T-helper 1 cell treated with Interleukin-12 subunit alpha and Interleukin-12 subunit beta and Interleukin-4 antibody, amounts not matched to agents 30 ng/mL and 1 ng/mL, for 36 hours (primary cell): ENCODE results near the gene SPTLC2. TPM values are rescaled to one million over a fixed set of nuclear protein-coding genes. Genes with fewer than 3 reads are reported as not detected.
"Not testable (repeated sequence)": the region's sequence is repeated elsewhere in the genome, so short reads cannot be mapped to it uniquely, and the experiment has no call there.

Experiments used
- intact Hi-C: fragments of 100-400 bp; cut with micrococcal nuclease; formaldehyde crosslinking; loops from one replicate; pipeline ENCODE4 v1.15.1; 2024
- total RNA-seq: library from RNA; stranded (reverse); gene quantifications from 2 replicates; pipeline ENCODE4 v1.2.3, GENCODE V29; 2022

Gene SPTLC2
- total RNA-seq, 1 donor from 2014 or later = 51.2 TPM

DNA sequence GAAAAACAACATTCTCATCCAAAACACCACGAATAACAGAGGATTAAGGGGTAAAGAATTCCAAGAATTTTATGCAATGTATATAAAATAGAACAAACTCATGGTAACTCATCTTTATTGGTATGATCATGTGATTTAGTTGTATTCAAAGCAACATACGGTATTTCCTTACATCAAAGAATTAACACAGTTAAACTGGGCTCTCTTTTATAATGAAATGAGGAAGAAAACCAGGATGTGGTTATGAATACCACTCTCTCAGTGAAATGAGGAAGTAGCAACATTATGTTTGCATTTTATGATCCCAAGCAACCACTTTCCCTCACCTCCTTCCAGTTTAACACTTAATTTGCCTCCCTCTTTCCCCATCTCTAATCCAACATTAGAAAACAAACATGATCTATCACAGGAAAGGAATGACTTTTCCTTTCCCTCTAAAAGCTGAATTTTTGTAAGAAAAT, 22.9 kb downstream of the SPTLC2 start:
- intact Hi-C loops = loop anchor here (1.0 to 5.0 kb wide), 5 partner anchors 12 to 114 kb away; partner anchors contain the start of genes ALKBH1, SLIRP and SPTLC2

DNA sequence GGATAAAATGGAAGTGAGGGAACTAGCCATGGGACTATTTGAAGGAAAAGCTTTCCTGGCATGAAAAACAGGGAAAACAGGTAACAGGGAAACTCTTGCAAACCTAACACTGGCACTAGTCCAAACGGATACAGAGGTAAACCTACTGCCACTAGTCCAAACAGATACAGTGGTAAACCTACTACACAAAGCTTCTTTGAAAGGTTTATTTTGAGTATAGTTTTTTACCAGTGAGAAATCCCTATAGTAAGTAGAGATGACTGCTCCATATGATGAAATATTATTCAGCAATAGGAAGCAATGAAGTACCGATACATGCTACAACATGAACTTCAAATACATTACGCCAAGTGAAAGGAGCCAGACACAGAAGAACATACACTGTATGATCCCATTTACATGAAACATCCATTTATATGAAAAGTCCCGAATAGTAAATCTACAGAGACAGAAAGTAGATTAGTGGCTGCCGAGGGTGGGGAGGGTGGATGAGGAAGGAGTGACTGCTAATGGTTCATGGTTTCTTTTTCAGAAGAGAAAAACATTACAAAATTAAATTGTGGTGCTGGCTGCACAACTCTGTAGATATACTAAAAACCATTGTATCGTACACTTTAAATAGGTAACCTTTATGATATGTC, 25.5 kb downstream of the SPTLC2 start:
- intact Hi-C loops = loop anchor here (5.0 kb wide), 2 partner anchors 39 to 116 kb away; partner anchors contain the start of genes ALKBH1 and SLIRP

DNA sequence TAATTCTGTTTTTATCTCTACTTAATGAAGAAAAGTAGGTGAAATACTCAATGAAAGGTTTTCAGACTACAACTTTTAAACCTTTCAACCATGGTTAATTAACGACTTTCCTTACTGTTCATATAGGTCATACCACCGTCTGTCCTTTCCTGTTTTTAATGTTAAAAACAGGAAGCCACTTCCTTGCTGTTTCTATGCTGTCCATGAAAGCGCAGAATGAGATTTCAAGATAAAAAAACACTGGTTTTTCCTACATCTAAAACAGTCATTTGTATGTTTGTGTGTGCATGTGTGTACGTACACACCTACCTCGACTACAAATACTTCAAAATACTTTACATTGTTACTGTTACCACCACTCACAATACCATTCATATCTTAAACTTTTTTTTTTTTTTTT, 27.3 kb downstream of the SPTLC2 start:
- intact Hi-C loops = no loop called here

DNA sequence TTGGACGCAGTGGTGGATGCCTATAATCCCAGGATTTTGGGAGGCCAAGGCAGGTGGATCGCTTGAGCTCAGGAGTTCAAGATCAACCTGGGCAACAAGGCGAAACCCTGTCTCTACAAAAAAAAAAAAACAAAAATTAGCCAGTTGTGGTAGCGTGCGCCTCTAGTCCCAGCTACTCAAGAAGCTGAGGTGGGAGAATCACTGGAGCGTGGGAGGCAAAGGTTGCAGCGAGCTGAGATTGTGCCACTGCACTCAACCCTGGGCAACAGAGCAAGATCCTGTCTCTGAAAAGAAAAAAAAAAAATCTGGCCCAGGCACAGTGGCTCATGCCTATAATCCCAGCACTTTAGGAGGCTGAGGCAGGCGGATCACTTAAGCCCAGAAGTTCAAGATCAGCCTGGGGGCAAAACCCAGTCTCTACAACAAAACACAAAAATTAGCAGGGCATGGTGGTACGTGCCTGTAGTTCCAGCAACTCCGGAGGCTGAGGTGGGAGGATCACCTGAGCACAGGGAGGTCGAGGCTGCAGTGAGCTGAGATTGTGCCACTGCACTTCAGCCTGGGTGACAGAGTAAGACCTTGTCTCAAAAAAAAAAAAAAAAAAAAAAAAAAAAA, 27.9 kb downstream of the SPTLC2 start:
- intact Hi-C loops = not testable (repeated sequence)

DNA sequence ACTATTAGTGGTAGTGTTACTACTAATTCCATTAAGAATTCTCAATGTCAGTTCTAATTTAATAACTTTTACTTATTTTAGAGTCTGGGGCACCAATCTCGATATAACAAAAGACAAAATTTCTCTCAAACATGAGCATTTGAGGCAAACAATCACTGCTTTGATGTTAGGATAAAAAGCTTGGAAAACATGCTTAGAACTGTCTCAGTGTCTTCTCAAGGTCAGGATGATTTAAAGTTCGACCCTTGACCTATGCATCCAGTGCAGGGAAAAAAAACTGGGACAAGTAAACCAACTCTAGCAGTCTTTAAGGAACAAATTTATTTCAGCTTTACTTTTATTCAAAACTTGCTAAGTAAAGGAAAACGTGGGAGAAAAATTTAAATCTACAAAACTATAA, 31.1 kb downstream of the SPTLC2 start:
- intact Hi-C loops = no loop called here

DNA sequence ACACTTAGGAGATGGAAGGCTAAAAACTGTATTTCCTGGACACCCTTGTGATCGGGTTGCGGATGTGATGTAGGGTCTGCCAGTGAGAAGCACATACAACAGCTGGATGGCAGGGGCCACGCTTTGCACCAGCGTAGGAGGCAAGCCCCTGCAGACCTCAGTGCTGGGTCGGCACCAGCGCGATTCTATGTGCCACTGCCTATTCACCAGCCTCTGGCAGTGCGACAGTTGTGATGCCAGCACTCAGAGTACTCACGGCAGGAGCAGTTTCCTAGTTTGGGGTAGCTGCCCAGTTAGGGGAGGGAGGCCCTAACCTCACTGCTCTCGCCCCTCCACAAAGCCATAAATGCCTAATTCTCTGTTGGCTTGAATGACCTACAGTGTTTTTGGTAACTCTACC, 31.6 kb downstream of the SPTLC2 start:
- intact Hi-C loops = loop anchor here (5.0 kb wide), 1 partner anchor 32 kb away; the partner anchor contains the start of gene SPTLC2

DNA sequence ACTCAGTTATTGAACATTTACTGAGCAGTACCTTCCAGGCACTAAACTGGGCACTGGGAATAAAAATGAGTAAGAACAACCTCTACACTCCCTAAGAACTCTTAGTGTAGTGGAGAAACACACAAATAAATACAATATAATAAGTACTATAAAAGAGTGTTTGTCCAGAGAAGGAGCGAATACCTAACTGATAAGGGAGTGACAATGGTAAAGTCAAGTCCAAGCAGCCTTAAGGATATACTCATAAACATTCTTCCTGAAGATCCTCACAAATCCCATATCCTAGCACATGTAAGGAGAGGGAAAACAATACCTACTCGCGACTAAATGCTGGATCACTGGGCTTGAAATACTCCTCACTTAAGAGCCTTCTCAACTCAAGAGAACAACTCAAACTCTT, 32.8 kb downstream of the SPTLC2 start:
- intact Hi-C loops = loop anchor here (5.0 kb wide), 1 partner anchor 34 kb away; the partner anchor contains the start of gene SPTLC2

DNA sequence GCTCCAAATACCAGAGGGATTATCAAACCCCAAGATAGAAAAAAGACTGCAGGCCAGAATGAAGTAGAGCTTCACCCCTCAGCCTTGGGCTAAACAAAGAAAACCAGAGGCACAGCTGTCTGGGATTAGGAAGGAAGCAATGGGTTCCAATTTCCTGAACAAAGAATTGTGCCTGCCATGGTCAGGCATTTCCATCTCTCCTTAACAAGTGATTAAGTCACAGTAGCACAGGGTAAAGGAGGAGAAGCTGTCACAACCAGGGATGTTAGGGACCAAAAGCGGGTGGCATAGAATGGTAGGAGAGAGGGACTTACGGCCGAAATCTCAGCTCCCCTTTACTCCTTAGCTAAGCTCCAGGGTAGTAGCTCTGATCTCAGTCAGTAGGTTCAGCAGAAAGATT, 33.9 kb downstream of the SPTLC2 start:
- intact Hi-C loops = loop anchor here (5.0 kb wide), 1 partner anchor 35 kb away; the partner anchor contains the start of gene SPTLC2

DNA sequence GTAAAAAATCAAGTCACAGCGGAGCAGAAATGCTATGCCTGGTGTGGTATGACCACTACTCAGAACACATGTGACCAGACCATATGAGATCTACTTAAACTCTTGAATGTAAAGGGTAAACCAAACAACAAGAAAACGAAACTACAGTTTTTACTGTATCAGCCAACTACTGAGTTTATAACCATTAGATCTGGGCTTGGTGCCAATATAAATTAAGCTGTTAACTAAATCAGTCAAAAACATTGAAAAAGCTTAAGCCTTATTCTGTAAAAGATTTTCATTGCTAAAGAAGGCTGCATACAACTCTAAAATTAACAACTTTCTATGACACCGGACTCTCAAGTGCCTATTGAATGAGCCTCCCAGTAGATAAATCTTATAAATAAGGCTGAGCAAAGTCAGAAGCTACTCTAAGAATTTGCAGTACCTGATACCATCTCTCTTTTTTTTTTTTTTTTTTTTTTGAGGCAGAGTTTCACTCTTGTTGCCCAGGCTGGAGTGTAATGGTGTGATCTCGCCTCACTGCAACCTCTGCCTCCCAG, 35.4 kb downstream of the SPTLC2 start:
- intact Hi-C loops = loop anchor here (1.0 to 5.0 kb wide), 3 partner anchors 12 to 36 kb away; partner anchors contain the start of gene SPTLC2

DNA sequence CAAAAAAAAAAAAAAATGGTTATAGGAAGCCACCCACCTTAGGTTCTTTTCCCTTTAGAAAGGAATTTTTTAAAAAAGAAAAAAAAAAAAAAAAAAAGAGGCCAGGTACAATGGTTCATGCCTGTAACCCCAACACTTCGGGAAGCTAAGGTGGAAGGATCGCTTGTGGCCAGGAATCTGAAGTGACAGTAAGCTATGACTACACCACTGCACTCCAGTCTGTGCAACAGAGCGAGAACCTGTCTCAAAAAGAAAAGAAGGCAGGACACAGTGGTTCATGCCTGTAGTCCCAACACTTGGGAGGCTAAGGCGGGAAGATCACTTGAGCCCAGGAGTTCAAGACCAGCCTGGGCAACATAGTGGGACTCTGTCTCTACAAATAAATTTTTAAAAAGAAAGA, 36.0 kb downstream of the SPTLC2 start:
- intact Hi-C loops = loop anchor here (2.0 to 5.0 kb wide), 2 partner anchors 18 to 37 kb away; partner anchors contain the start of gene SPTLC2

DNA sequence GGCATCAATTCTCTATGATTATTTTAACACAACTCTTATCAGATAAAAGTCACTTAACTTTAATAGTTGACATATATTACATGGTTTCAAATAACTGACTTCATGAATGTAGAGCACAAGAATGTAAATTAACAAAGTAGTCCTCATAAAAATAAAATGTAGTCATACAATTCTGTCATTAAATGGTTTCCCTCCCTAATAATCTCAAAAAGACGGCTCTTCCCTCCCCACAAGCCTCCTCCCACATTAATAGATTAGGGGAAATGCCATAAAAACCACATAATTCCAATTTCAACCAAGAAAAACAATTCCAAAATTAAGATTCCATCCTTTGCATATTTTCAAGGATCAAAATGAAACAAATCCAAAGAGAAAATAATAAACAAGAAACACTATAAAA, 36.7 kb downstream of the SPTLC2 start:
- intact Hi-C loops = loop anchor here (2.0 to 5.0 kb wide), 2 partner anchors 19 to 38 kb away; partner anchors contain the start of gene SPTLC2

DNA sequence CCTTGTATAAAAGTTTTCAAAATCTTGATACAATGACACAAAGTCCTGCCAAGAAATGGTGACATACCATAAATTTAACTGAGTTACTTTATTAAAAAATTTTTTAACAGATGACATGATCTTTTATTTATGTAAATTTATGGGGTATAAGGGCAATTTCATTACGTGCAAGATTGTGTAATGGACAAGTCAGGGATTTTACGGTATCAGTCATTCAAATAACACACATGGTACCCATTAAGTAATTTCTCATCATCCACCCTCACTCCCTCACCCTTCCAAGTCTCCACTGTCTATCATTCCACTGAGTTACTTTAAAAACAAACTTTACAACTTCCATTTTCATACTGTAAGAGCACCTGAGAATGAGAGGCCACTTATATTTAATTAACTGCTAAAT, 37.4 kb downstream of the SPTLC2 start:
- intact Hi-C loops = no loop called here

DNA sequence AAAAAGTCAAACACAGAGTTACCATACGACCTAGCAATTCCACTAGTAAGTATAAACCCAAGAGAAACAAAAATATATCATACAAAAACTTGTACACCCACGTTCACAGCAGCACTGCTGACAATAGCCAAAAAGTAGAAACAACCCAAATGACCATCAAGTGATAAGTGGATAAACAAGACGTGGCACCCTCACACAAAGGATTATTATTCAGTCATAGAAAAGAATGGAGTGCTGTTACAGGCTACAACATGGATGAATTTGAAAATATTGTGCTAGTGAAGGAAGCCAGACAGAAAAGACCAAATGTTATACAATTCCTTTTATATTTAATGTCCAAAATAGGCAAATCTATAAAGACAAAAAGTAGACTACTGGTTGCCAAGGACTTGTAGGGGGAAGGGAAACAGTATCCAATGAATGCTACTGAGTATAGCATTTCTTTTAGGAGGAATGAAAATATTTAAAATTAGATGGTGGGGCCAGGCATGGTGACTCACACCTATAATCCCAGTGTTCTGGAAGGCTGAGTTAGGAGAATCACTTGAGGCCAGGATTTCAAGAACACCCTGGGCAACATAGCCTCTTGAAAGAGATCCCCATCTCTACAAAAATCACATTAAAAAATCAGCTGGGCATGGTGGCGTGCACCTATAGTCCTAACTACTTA, 41.9 kb downstream of the SPTLC2 start:
- intact Hi-C loops = no loop called here

DNA sequence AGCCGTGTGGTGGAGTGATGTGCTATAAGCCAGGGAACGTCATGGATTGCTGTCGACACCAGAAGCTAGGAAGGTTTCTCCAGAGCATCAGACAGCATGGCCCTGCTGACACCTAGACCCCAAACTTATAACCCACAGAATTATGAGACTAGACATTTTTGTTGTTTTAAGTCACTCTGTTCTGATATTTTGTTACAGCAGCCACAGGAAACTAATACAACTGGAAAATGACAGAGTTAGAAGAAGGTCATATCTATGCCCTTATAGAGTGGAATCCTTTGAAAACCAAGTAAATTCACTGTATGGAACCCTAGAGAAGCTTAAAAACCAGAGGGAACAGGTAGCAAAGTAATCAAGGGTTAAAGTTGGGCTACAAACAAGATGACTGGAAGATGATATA, 42.5 kb downstream of the SPTLC2 start:
- intact Hi-C loops = no loop called here

DNA sequence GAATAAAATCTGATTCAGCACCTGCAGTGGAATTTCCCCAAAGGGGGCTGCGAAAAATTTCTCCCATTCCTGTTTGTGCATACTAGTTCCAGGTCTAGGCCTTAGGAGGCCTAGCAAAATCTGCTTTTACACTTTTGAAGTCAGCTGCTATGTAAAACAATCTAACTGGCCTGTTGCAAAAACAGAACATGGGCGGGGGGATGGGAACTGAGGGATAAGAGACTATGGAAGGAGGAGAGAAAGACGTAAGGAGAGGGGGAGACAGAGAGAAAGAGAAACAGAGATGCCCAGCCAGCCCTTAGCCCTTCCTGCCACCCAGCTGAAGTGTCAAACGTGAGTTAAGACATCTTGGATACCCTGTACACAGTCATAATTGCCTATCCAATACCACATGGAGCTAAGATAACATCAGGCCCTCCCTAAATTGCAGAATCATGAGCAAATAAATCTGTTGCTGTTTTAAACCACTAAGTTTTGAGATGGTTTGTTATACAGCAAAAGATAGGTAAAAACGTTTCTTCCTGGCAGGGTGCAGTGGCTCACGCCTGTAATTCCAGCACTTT, 45.6 kb downstream of the SPTLC2 start:
- intact Hi-C loops = no loop called here

DNA sequence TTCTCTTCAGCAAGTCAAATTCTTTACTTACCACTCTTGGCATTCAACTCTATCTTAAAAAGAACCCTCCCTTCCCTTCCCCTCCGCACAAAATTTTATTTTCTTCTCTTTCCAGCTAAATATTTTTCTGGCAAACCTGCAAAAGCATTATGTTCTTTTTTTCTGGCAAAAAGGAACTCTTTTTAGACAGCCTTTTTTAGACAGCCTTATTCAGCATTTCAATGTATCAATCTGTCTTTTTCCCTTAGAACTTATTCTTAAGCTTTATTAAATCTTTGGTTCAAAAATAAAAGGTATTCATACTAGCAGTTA, 50.5 kb downstream of the SPTLC2 start:
- intact Hi-C loops = no loop called here

DNA sequence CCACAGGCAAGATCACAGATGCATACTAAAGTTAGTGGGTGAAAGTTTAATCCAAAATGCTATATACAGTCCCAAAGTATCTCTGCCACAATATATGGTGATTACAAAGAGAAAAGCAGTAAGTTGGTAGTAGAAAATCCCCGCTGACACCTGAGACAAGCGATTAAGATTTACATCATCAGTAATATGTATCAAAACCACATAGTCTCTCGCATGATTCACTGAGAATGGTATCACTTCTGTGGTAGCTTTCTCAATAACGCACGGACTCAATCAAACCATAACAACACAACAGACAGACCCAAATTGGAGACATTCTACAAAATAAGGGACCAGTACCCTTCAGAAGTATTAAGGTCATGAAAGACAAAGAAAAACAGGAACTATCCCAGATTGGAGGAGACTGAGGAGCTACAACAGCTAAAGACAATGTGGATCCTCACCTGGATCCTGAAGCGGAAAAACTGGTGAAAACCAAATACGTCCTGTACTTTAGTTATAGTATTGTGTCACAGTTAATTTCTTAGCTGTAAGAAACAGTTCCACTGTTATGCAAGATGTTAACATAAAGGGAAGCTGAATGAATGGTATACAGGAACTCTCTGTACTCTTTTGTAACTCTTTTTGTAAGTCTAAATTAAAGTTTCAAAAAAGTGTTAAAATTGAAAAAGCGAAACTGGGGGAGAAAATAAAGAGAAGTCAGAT, 51.0 kb downstream of the SPTLC2 start:
- intact Hi-C loops = no loop called here

DNA sequence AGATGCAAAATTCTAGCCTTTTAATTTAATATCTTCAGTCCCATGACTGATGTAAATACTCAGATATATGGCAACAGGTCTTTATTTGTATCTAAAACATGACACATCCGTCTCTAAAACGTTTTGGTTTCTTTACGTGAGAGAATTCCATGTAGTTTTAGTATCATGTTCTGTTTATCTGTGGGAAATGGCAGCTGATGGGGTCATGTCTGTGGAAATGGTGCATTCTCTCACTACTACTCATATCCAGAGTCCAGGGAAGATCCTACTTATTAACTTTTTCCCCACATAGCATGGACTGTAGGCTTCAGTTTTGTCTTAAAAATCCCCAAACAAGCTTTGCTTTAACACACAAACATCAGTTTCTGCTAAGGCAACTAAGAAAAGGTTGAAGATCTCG, 53.8 kb downstream of the SPTLC2 start:
- intact Hi-C loops = no loop called here

DNA sequence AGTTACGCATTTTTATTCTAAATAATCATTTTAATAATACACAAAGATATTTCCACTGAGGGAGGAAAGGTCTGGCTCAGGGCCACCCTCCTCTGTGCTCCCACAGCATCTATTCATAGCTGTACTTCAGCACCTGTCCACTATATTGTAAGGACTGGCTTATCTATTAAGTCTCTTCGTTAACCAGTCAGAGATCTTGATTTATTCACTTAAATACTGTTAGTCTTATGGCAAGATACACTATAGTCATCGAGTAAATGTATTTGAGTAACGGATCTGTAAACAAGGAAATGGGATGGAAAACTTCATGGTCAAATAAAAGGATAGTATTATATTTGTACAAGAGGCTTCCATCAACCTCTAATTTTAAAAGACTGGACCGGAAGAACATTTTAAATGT, 54.6 kb downstream of the SPTLC2 start:
- intact Hi-C loops = no loop called here

DNA sequence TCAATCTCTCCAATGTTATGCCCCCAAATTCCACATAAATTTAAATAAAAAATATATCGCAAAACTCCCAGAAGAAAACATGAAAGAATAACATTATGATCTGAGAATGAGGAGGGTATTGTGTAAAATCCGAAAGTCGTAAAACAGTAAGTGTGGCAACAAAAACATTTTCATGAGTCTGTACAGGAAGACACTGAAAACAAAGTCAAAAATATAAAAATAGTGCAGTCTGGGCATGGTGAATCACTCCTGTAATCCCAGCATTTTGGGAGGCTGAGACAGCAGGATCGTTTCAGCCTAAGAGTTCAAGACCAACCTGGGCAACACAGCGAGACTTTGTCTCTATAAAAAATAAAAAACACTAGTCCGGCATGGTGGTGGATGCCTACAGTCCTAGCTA, 57.1 kb downstream of the SPTLC2 start:
- intact Hi-C loops = no loop called here

DNA sequence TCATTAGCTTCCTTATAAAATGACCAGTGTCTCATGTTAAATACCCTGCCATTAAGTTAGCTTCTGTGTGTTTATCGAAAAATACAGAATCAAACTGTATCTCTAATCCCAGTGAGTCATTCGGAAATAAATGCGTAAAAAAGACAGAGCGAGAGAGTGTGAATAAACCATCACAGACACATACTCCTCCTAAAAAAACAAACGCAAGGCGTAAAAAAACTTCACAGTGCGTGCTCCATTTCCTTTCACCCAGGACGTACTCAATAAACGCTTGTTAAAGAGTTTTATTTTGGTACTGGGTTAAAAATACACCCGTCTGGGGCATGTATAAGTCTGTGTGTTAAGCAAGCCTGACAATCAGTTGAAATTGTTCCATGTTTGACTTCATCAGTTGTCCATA, 59.0 kb downstream of the SPTLC2 start:
- intact Hi-C loops = no loop called here
